HG03175 (cell line): Measurements from ENCODE around the gene PFKP.
"Not testable (repeated sequence)": the region's sequence is repeated elsewhere in the genome, so short reads cannot be mapped to it uniquely, and the experiment has no call there.

ENCODE experiments used
- ATAC-seq: cut with Tn5 transposase; IDR thresholded peaks from one replicate; pipeline ENCODE4 v1.9.1; 2021; ENCODE audit warnings: mild to moderate bottlenecking, moderate library complexity; ENCODE audit not compliant: unreplicated experiment

The PFKP gene

GRCh38 chr10:3150366-3150765, 83.0 kb downstream of the PFKP start:
- no peak for ATAC-seq

GRCh38 chr10:3150961-3151360, 83.6 kb downstream of the PFKP start:
- no peak for ATAC-seq

- no peak for ATAC-seq
Measured at GRCh38 chr10:3151889-3152565, 84.7 kb downstream of the PFKP start.

GRCh38 chr10:3152566-3152935, 85.2 kb downstream of the PFKP start:
- ATAC-seq = no peak

GRCh38 chr10:3154666-3155065, 87.3 kb downstream of the PFKP start:
- ATAC-seq = no peak

GRCh38 chr10:3159152-3159551, 91.8 kb downstream of the PFKP start:
- ATAC-seq = no peak

- ATAC-seq = no peak
Measured at GRCh38 chr10:3162533-3162932, 95.2 kb downstream of the PFKP start.

GRCh38 chr10:3163879-3164278, 96.5 kb downstream of the PFKP start:
- ATAC-seq = no peak

GRCh38 chr10:3165196-3165595, 97.8 kb downstream of the PFKP start:
- no peak for ATAC-seq

- ATAC-seq = no peak
Measured at GRCh38 chr10:3166496-3167290, 99.3 kb downstream of the PFKP start.

- ATAC-seq = no peak
Measured at GRCh38 chr10:3167611-3168330, 100.4 kb downstream of the PFKP start.

GRCh38 chr10:3169271-3169670, 101.9 kb downstream of the PFKP start:
- ATAC-seq = no peak

- ATAC-seq = no peak
Measured at GRCh38 chr10:3169673-3170072, 102.3 kb downstream of the PFKP start.

GRCh38 chr10:3171488-3171887, 104.1 kb downstream of the PFKP start:
- not testable (repeated sequence) for ATAC-seq

GRCh38 chr10:3172081-3172445, 104.7 kb downstream of the PFKP start:
- peak; percentile 1 for ATAC-seq

GRCh38 chr10:3172446-3173170, 105.3 kb downstream of the PFKP start, which contains the start of gene PITRM1:
Gene PITRM1 (minus strand): TSS chr10:3172782. CDS start chr10:3172772, 10 bp downstream.
- ATAC-seq = peak; percentile 97

- ATAC-seq = peak; percentile 40
Measured at GRCh38 chr10:3173171-3173878, 106.0 kb downstream of the PFKP start.

GRCh38 chr10:3178042-3178441, 110.7 kb downstream of the PFKP start:
- ATAC-seq = no peak

- ATAC-seq = no peak
Measured at GRCh38 chr10:3179174-3179573, 111.8 kb downstream of the PFKP start.

- no peak for ATAC-seq
Measured at GRCh38 chr10:3180355-3181025, 113.1 kb downstream of the PFKP start.
